ENCODE data around the gene FILIP1L. TPM values are rescaled to one million over a fixed set of nuclear protein-coding genes. Genes with fewer than 3 reads are reported as not detected.

FILIP1L gene
- polyA plus RNA-seq, 1 donor (not counting 4 experiments of a cell fraction or from before 2014, with no cell fraction given) = 14.7 TPM

GRCh38 chr3:100080573-100080972, 33.7 kb downstream of the FILIP1L start:
- Histone ChIP-seq H3K4me1 (ENCODE audit: control insufficient read depth, extremely low read depth, insufficient read depth, low read length) (no peaks in the 10 kb centered on the region), H2AFZ (ENCODE audit: control insufficient read depth, low read length) (no peak overlapping the region), H3K36me3 (ENCODE audit: control insufficient read depth in 2 of 2, extremely low read depth in 1 of 2, insufficient read depth in 2 of 2, low read length in 2 of 2) (no peaks in the 10 kb centered on the region), H3K4me2 (ENCODE audit: control insufficient read depth, extremely low read depth, insufficient read depth, low read depth, low read length) (no peak overlapping the region), H3K27ac (ENCODE audit: control insufficient read depth, insufficient read depth, low read length) (no peak overlapping the region), H3K9ac (ENCODE audit: control insufficient read depth, extremely low read depth, insufficient read depth, low read length) (no peak overlapping the region), H3K79me2 (ENCODE audit: control insufficient read depth, insufficient read depth, low read length) (no peaks in the 10 kb centered on the region), H4K20me1 (ENCODE audit: control insufficient read depth, extremely low read depth, insufficient read depth, low read length) (no peaks in the 10 kb centered on the region), H3K9me3 (ENCODE audit: control insufficient read depth, low read depth, low read length) (no peaks in the 10 kb centered on the region), H3K27me3 (ENCODE audit: control insufficient read depth, extremely low read depth, insufficient read depth, low read length) (no peaks in the 10 kb centered on the region), H3K9me1 (ENCODE audit: control insufficient read depth, extremely low read depth, insufficient read depth, low read length) (no peaks in the 10 kb centered on the region), H3K4me3 (ENCODE audit: control insufficient read depth in 2 of 3, extremely low read depth in 1 of 3, insufficient read depth in 2 of 3, low read depth in 1 of 3, low read length in 3 of 3) (no peak overlapping the region)
- TF ChIP-seq CTCF (optimal IDR thresholded peaks at IDR 0.05 in 1 of 3, IDR thresholded peaks at IDR 0.05 in 1 of 3, conservative IDR thresholded peaks at IDR 0.05 in 1 of 3; ENCODE audit: extremely low read depth in 1 of 3, insufficient read depth in 2 of 3, low read length in 3 of 3) (no peak), EZH2 (IDR thresholded peaks at IDR 0.05; ENCODE audit: low read length) (no peak)
- DNase-seq (ENCODE audit: low read depth, low spot score) (no peak), FAIRE-seq (no peak)
- dilution Hi-C loops (cut with MboI; ENCODE audit: extremely low pct_ligation_motif_present, low sequenced_read_pairs) = no loop called here

GRCh38 chr3:100079328-100079727, 35.0 kb downstream of the FILIP1L start:
- Histone ChIP-seq H3K9me1 (ENCODE audit: control insufficient read depth, extremely low read depth, insufficient read depth, low read length) (no peaks in the 10 kb centered on the region), H3K9me3 (ENCODE audit: control insufficient read depth, low read depth, low read length) (no peaks in the 10 kb centered on the region), H3K79me2 (ENCODE audit: control insufficient read depth, insufficient read depth, low read length) (no peaks in the 10 kb centered on the region), H3K9ac (ENCODE audit: control insufficient read depth, extremely low read depth, insufficient read depth, low read length) (no peak overlapping the region), H3K36me3 (ENCODE audit: control insufficient read depth in 2 of 2, extremely low read depth in 1 of 2, insufficient read depth in 2 of 2, low read length in 2 of 2) (no peaks in the 10 kb centered on the region), H3K4me3 (ENCODE audit: control insufficient read depth in 2 of 3, extremely low read depth in 1 of 3, insufficient read depth in 2 of 3, low read depth in 1 of 3, low read length in 3 of 3) (no peak overlapping the region), H3K4me1 (ENCODE audit: control insufficient read depth, extremely low read depth, insufficient read depth, low read length) (no peaks in the 10 kb centered on the region), H3K27ac (ENCODE audit: control insufficient read depth, insufficient read depth, low read length) (no peak overlapping the region), H3K4me2 (ENCODE audit: control insufficient read depth, extremely low read depth, insufficient read depth, low read depth, low read length) (no peak overlapping the region), H2AFZ (ENCODE audit: control insufficient read depth, low read length) (no peak overlapping the region), H4K20me1 (ENCODE audit: control insufficient read depth, extremely low read depth, insufficient read depth, low read length) (no peaks in the 10 kb centered on the region), H3K27me3 (ENCODE audit: control insufficient read depth, extremely low read depth, insufficient read depth, low read length) (no peaks in the 10 kb centered on the region)
- FAIRE-seq (no peak), DNase-seq (ENCODE audit: low read depth, low spot score) (no peak)
- dilution Hi-C loops (cut with MboI; ENCODE audit: extremely low pct_ligation_motif_present, low sequenced_read_pairs) = no loop called here
- TF ChIP-seq EZH2 (IDR thresholded peaks at IDR 0.05; ENCODE audit: low read length) = no peak
- TF ChIP-seq CTCF (optimal IDR thresholded peaks at IDR 0.05 in 1 of 3, IDR thresholded peaks at IDR 0.05 in 1 of 3, conservative IDR thresholded peaks at IDR 0.05 in 1 of 3; ENCODE audit: extremely low read depth in 1 of 3, insufficient read depth in 2 of 3, low read length in 3 of 3) = no peak

Measured in keratinocyte (primary cell).